Stimulated activated CD4-positive, alpha-beta T cell treated with anti-CD3 and anti-CD28 coated beads, Interleukin-12 subunit alpha, Interleukin-12 subunit beta, amount 100 ng/mL, for 4 hours (primary cell): ENCODE data around the gene SPACA7.

ENCODE experiments used
- DNase-seq: peaks from one replicate; pipeline ENCODE4 v3.0.0-alpha.2; 2020

The SPACA7 gene, protein sequence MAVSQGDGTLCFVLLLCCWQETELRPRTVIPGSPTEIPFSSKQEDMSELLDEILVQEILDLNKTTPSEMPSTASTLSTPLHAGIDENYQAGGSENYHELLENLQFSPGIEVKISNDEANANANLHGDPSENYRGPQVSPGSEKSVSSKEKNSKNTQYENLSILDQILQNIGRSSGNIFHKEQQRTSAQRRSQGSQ

DNA sequence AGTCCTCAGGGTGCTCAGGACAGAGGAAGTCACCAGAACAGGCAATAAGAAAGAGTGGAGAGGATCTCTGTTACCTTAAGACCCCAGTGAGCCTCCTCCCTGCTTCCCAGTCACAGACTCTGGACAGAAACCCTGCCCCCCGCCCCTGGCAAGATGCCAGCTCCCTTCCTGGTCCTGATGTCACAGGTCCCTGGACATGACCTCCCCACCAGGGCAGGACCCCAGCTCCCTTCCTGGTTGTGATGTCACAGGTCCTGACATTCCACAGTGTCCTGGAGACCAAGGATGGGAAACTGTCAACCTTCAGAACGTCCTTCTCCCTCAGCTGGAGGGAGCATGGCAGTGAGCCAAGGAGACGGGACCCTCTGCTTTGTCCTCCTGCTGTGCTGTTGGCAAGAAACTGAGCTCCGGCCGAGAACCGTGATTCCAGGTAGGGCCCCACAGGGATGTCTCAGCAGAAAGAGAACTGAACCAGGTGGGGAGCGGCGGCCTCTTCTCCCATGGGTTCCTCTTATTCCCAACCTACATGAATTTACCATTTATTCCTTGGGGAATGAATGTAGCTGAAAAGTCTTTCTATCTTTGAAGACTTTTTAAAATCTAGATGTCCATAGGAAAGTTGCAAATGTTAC, at the start of gene SPACA7:
SPACA7 (plus strand) TSS at position 306 of the 632 bp plus-strand sequence; CDS start at position 337, 31 bp downstream.
- DNase-seq = no peak

DNA sequence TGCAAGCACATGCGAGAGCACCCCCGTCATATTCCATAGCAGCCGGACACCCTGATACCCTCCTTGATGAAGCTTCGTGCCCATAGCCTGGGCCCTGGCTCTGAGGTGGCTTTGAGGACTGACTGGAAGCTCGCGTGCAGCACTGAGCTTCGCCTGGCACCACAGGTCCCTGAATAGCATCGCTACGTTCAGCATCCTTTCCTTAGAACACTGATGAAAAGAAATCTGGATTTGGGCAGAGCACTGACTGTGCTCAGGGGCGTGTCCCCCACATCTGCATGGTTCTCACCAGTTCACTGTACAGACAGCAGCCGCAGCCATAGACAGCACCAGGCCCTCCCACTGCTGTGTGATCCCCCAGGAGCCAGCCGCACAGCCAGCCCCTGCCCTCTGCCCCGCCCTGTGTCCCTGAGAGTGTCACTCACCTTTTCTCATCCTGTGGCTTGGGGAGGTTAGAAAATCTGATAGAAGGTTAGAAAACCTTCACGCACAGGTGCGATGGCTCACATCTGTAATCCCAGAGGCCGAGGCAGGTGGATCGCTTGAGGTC, 49.3 kb upstream of the SPACA7 start:
- no peak for DNase-seq

DNA sequence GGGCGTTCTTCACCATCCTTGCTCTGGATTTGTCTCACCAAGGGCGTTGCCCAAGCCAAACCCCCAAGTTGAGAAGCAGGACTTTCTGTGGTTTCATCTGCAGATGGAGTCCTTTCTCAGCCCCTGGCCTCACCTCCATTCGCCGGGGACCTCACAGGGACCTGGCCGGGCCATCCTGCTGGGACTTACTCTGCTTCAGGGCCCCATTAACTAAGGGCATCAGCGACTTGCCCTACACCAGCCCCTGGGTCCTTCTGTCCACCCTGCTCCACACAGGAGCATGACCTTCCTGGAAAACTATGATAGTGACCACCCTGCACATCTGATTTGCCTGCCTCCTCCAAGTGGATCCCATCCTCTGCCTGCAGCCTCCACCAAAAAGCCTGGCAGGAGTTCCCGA, 47.2 kb upstream of the SPACA7 start:
- no peak for DNase-seq

DNA sequence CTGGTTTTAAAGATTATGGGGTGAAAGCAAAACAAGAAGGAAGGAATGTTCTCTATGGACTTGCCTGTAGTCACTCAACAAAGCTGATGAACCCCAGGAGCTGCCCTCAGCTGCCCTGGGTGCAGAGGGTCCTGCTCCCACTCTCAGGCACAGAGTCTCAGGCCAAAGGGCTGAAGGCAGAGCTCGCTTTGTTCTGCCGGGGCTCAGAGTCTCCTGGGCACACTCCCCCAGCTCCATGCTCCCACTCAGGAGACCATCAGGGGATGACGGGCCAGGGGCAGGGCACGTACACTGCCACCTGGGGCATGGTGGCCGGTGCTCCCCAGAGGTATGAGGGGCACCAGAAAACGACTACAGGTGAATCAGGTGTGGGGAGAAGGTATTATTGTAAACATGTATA, 46.8 kb upstream of the SPACA7 start:
- DNase-seq = no peak

DNA sequence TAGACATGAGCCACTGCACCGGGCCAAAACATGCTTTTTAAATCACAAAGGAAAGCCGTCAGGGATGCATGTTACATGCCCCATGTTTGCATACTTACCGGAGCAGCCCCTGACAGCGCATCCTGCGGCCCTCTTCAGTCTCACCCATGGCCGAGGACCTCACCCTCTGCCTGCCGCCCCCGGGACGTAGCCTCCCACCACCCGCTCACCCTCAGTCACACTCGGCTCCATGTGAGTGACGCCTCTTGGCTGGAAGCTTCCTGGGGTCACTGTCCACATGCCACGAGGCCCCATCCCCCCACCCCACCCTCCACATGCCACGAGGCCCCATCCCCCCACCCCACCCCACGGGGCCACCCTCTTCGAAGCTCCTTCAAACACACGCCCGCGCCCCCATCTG, 46.1 kb upstream of the SPACA7 start:
- DNase-seq = no peak

DNA sequence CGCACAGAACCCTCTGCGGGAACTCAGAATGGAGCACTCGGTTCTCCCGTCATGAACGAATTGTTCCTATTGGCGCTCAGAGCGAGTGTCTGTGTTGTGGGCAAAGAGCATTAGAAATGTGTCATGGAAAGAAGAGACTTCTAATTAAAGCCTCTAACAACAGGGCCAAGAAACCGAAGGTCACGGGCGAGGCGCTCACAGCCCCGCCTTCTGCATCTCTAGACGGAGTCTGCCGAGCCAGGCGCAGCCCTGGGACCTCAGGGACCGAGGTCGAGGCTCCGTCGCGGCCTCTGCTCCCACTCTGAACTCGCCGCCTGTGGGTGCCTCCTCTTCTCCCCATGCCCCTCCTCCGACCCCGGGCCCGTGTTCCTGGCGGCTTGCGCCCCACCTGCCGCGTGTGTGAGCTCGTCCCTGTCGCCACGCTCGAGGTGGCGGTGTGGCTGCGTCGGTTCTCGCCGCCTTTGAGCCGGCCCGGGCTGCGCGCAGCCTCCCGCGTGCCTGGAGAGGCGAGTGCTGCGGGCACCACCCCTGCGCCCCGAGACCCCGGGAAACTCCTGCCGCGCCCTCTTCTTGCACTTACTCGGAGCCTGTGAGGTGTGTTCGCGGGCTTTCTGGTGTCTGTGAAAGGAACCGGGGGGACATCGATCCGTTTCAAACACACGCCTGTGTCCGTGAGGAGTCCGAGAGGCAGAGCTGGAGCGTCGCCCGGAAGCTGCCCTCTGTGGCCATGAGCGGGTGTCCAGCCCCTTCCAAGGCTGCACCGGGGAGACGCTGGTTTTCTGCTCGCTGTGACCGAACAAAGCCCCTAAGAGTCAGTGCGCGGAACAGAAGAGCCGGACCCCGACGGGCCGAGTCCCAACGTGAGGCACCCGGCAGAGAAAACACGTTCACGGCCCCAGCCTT, 45.4 kb upstream of the SPACA7 start:
- no peak for DNase-seq

DNA sequence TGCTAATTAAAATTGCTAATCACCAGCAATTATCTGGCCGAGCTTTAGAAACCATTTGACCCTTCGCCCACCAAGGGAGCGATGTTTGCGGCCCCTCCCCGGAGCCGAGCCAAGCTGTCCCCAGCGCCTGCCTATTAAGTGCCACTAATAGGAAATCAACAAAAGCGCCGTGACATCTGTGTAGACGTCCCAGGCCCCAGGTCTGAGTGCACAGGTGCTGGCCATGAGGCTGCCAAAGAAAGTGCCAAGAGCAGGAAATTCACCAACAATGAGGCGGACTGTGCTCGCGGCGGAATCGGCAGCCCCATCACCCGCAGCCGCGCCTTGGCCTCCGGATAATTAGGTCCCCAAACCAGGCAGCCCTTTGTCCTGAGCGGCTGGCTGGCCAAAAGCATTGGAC, 44.5 kb upstream of the SPACA7 start:
- DNase-seq = no peak

DNA sequence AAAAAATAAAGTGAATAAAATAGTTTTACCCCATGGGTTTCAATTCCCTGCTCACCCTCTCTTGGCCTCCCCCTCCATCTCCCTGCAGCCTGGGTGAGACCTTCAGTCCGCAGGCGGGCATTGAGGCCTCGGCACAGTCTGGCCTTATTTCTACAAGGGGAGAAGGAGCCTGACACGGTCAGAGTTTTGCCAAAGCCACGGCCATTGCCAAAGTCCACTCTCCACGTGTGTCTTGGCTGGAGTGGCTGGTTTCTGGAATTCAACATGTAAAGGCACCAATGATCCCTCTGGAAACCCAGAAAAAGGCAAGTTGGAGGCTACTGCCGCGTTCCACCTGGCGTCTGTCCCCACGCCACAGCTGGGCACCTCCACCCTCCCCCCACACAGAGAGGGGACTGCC, 43.4 kb upstream of the SPACA7 start:
- DNase-seq = no peak

DNA sequence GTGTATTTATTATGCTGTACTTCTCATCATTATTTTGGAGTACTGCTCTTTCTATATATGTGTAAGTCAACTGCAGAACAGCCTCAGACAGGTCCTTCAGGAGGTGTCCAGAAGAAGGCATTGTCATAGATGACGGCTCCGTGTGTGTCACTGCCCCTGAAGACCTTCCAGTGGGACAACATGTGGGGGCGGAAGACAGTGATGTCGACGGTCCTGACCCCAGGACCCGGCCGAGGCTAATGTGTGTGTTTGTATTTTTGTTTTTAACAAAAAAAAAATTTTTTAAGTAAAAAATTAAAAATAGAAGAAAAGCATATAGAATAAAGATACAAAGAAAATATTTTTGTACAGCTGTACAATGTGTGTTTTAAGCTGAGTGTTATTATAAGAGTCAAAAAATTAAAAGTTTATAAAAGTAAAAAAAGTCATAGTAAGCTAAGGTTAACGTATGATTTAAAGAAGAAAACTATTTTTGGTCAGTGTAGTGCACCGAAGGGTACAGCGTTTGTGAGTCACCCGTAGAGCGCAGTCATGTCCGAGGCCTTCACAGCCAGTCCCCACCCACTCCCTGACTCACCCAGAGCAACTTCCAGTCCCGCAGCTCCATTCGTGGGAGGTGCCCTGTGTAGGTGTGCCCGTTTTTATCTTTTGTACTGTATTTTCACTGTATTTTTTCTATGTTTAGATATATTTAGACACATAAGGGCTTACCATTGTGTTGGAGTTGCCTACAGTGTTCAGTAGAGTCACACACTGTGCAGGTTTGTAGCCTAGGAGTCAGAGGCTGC, 42.2 kb upstream of the SPACA7 start:
- no peak for DNase-seq

DNA sequence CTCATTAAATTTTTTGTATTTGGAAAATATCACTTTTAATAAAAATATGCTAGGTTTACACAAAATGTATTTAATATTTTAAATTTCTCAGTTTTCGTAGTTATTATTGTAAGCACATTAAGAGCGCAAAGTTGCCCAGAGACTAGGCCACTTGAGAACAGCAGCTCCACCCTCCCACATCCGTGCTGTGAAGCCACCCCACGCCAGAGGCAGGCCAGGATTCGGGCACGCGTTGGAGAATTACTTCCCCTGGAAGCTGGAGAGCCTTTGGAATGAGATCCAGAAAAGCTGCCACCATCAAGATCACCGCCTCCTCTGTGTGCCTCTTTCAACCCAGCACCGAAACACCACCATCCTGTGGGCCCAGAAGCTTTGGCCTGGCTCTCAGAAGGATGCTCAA, 41.0 kb upstream of the SPACA7 start:
- no peak for DNase-seq

DNA sequence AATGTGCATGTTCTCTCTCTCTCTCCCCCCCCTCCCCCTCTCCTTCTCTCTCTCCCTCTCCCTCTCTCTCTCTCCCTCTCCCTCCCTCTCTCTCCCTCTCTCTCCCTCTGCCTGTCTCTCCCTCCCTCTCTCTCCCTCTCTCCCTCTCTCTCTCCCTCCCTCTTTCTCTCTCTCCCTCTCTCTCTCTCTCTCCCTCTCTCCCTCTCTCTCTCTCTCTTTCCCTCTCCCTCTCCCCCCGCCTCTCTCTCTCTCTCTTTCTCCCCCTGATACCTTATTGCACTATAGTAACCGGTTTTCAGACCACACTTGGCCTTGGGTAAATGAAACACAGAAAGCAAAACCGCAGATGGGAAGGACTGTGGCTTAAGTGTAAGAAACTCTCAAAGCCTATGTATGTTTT, 34.7 kb upstream of the SPACA7 start:
- DNase-seq = no peak

DNA sequence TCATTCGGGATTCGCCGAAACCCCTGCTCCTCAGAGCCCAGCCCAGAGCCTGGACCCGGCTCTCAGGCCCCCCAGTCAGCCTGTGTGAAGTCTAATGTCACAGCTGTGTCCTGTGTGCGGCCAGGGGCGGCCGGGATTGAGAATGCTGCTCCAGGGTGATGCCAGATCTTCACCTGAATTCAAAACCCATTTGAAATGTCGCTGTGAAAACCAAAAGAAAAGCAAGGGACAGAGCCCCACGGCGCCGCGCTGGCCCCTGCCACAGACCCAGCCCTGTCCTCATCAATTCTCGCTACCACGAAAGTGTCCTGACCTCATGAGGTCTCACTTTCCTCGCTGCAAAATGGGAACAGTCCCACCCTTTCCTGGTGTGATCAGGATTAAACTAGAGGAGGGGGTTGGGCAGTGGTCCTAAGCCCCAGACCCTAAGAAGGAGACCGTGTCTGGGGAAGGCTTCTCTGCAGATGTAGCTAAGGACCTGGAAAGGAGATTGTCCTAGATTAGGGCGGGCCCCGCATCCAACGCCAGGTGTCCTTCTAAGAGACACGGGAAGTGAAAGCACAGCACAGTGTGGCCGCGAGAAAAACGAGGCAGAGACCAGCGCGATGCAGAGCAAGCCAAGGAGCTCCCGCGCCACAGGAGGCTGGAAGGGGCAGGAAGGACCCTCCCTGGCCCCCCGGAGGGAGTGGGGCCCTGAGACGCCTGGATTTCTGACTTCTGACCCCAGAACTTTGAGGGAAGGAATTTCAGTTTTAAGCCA, 34.0 kb upstream of the SPACA7 start:
- no peak for DNase-seq

DNA sequence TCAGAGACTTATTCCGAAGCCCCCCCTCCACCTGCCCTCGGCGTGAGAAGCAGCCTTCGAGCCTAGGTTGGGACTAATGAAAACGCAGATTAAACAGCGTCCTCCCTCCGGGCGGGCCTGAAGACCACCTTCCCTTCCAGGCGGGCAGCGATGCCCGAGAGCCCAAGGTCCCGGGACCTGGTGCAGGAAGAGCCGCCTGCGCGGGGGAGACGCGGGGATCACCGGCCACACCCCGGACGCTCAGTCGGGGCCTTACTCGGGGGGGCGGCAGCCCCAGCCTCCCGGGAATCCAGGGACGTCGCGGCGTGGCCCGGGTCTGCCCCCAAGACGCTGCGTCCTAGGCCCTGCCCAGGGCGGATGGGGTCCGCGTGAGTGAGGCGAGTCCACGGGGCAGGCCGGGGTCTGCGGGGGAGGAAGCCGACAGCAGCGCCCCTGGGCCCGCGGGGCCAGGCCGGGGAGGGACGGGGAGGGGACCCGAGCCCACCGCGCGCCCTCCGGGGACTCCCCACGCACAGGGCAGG, 33.3 kb upstream of the SPACA7 start:
- DNase-seq = no peak

DNA sequence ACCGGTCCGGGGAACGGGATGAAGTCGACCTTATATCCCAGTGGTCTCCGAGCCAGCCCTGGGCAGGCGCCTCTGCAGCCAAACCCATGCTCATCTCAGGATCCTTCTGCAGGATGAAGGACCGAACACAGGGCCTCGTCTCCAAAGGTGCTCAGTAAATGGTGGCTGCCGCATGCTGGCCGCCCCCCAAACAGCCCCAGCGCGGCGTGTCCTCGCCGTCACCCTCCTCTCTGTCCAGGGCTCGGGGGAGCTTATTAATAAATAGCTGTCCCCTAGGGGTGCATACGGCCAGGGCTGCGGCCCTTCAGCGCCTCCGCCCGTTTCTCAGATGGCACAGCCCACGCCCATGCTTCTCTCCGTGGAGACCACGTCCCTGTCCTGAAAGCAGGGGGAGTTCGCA, 32.6 kb upstream of the SPACA7 start:
- no peak for DNase-seq

DNA sequence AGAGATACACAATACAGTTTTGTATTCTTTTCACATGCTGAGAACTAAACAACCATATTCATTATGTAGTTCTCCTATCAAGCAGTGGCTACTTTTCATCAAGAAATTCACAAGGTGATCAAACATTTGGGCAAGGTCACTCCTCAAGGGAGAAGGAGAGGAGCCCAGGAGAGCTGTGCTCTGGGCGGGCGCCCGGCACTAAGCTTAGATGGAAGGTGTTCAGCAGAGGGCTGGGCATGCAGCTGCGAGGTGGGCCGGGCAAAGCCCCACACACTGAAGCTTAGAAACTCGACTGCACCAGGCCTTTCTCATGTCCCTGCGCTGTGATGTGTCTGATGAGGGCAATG, 30.4 kb upstream of the SPACA7 start:
- no peak for DNase-seq

DNA sequence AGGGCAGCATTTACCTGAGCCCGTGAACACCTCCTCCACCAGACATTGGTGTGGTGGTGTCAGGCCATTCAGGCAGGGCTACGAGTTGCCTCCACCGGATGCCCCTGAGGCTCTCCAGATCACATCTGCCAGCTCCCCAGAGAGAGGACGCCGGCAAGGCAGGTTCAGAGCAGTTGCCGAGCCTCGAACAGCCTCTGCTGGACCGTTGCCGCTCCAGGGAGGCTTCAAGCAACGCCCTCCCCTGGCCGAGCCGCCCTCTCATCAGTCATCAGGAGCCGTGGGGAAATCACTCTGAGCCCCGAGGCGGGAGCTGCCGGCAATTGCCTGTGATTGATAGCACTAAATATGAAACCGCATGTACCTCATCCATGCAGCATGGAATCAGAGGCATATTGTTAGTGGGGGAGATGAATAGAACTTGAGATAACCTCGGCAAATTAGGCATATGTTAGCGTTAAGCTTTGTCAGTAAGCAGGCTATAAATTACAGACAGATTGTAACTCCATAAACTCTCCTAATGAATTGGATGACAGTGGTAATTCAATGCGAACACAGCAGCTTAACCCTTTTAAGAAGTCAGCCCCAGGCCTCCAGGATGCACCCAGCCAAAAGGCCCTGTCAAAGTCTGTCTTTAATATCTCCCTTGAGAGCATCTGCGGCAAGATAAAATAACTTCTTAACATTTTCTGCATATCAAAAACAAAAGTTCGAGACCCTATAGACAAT, 29.8 kb upstream of the SPACA7 start:
- no peak for DNase-seq

DNA sequence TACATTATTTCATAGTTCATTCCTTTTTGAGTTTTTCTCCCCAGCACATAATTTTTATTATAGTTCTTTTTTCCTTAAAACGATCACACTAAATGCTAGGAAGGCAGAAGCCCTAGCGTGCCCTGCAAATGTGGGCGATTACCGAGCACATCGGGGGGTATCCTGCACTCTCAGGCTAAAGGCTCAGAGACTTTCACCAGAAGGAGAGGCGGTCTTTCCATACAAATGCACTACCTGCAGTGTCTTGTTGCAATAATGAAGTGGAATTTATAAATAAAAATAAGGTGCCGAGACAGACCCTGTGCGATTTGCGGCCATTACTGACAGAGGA, 29.3 kb upstream of the SPACA7 start:
- no peak for DNase-seq

DNA sequence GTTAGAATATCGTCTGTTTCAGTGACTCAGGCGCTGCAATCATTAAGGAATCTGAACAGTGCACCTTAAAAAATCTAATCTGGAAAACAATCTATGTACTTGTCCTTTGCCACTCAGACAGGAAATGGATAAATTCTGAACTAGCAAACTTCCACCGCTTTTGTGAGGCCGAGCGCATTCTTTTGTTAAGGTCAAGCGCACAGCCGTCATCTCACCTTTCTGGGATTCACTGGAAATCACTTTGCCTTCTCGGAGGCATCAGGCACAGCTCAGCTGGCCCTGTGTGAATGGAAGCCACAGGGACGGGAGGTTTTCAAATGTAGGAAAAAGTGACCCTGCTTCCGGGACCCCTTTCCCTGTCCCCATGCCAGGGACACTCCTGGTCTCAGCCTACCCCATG, 28.2 kb upstream of the SPACA7 start:
- DNase-seq = no peak

DNA sequence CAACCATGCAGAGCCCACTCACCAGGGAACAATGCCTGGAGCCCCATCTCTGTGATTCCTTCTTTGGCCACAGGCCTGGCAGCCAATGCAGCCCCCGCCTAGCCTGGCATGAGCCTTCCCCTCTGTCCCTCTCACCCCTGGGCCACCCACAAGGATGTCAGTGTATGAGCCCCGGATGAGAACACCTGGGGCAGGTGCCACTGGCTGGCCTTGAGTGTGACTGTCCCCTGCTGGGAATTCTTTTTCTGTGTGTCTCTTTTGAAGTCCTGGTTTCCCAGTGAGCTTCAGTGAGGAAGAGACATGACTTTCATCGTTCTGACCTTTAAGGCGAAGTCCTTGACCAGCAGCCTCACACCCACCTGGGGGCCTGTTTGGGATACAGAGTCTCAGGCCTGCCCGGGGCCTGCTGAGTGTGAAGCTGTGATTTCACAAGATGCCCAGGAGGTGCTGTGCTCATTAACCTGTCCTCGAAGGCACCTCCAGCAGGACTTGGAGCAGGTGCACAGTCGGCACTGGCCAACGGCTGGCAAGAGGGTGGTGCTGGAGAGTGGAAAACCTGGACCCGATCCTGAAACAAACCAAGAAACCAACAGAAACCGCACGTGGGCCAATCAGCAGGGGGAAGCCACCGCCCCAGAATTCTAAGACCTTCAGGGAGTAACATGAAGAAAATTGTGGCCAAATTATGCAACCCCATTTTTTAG, 27.4 kb upstream of the SPACA7 start:
- no peak for DNase-seq

DNA sequence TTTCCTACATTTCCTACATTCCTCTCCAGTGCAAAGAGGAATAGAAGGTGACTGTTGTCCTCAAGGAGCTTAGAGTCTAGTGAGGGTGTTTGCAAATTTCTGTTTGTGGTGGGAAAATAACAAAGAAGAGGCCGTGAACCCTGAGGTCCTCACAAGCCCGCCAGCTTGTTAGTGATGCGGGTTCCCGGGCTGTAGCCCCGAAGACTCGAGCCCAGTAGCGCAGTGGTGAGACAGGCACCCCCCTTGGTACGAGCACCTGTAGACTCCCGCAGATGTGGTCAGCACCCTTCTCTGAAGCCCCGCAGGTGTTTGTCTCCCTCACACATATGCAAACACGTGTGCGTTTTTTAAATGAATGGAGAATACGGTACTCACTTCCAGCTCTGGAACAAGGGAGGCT, 26.5 kb upstream of the SPACA7 start:
- no peak for DNase-seq

DNA sequence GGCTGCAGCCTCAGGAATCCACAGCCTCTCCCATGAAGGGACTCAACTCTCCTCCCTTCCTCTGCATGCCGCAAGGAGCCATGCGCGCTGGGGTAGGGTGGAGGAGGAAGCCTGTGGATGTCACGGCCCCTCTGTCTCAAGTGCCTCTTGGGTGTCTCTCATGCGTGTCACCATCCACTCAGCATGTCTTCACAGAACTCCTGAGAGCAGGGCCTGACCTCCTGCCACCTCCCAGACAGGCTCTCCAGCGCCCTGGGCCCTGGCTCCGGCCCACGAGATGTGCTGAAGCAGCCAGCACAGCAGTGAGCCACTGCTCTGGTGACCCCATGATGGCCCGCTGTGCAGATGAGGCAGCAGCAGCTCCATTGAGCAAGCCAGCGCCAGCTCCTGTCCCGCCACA, 25.9 kb upstream of the SPACA7 start:
- DNase-seq = no peak
